IPS DF 4.7 (cell line): ENCODE measurements around the gene ALPP.
"Not testable (repeated sequence)": the region's sequence is repeated elsewhere in the genome, so short reads cannot be mapped to it uniquely, and the experiment has no call there.

Experiments used
- DNase-seq: peaks from one replicate; pipeline ENCODE4 v3.0.0-alpha.2; 2013; ENCODE audit warnings: low spot score; ENCODE audit errors: extremely low read depth

Gene ALPP

DNA sequence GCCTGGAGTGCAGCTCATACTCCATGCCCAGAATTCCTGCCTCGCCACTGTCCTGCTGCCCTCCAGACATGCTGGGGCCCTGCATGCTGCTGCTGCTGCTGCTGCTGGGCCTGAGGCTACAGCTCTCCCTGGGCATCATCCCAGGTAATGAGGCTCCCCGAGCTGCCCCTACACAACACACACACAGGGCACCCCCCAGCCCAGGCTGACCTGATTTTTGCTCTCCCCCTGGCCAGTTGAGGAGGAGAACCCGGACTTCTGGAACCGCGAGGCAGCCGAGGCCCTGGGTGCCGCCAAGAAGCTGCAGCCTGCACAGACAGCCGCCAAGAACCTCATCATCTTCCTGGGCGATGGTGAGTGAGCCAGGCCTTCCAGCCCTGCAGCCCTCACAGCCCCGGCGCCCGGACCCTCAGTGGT lies at the start of gene ALPP:
ALPP (plus strand) TSS at position 17 of the 417 bp plus-strand sequence; CDS start at position 69, 52 bp downstream.
- not testable (repeated sequence) for DNase-seq

DNA sequence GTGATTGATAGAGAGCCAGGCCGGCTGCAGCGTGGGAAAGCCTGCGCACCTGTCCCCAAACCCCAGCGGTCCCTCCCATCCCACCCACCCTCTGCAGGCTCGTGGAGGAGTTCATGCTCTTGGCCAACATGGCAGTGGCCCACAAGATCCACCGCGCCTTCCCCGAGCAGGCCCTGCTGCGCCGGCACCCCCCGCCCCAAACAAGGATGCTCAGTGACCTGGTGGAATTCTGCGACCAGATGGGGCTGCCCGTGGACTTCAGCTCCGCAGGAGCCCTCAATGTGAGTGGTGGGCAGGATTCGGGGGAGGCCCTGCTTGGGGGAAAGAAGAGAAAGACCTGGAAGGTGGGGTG lies 48.9 kb upstream of the ALPP start:
- no peak for DNase-seq

DNA sequence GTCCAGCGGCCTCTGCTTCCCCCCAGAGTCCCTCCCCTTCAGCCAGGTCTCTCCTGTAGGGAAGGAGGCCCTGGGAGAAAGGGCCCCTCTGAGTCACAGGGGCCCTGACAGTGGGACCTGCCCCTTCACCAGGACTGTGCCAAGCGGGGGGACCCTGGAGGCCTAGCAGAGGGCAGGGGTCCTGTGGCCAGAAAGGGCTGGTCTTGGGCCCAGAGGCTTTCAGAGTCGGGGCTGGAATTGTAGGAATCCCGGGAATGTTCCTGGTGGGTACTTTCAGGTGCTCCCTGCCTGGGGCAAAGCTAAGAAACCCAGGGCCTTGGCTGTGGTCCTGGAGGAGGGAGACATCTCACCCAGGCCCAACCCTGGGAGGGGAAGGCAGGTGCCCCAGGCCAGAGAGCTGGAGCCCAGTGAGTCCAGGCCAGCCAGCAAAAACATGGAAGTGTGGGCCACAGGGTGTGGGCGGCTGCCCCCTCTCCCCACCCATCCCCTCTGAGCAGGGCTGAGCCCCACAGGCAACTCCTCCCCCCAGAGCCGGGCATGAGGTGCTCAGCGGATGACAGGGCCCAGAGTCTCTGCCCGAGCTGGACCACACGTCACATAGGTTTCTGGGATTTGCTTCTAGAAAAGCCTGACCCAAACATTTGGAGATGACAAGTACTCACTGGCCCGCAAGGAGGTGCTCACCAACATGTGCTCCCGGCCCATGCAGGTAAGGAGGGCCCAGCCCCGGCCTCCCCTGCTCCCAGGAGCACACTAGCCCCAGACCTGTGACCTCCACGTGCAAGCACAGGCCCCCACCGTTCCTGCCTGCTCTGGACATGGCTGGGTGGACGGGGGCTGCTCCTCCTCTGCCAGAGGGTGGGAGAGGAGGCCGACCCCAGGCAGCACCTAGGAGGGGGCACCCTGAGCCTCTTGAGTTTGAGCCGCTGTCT lies 48.2 kb upstream of the ALPP start:
- no peak for DNase-seq

DNA sequence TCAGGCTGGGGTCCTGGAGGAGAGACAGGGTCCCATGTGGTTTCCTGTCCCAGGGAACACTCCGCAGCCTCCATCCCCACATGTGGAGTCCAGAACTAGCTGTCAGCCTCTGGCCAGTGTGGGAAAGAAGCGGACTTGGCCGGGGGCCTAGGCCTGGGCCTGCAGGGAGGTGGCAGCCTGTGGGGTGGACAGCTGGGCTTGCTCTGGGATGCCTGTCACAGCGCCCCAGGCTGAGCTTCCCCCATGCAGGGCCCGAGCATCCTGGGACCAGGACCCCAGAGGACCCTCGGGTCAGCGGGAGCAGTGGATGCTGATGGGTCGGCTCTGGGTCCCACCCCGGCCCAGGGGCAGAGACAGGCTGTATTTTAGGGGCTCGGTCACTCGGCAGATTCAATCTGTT lies 47.5 kb upstream of the ALPP start:
- DNase-seq = not testable (repeated sequence)

DNA sequence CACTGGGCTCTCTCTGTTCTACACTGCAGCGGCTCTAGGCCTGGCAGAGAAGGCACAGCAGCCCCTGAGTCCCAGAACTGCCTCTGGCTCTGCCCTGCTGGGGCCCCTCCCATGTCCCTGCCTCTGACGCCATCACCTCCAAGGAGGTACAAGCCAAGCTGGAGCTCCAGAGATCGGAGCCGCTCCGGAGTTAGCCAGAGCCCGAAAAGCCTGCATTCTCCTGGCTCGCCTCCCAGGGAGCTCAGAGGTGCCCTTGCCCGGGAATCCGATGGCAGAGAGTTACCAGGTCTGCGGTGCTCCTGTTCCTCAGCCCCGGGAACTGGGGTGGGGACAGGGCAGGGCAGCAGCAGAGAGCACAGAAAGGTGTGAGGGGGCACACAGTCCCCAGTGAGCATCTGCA lies 46.9 kb upstream of the ALPP start:
- not testable (repeated sequence) for DNase-seq

DNA sequence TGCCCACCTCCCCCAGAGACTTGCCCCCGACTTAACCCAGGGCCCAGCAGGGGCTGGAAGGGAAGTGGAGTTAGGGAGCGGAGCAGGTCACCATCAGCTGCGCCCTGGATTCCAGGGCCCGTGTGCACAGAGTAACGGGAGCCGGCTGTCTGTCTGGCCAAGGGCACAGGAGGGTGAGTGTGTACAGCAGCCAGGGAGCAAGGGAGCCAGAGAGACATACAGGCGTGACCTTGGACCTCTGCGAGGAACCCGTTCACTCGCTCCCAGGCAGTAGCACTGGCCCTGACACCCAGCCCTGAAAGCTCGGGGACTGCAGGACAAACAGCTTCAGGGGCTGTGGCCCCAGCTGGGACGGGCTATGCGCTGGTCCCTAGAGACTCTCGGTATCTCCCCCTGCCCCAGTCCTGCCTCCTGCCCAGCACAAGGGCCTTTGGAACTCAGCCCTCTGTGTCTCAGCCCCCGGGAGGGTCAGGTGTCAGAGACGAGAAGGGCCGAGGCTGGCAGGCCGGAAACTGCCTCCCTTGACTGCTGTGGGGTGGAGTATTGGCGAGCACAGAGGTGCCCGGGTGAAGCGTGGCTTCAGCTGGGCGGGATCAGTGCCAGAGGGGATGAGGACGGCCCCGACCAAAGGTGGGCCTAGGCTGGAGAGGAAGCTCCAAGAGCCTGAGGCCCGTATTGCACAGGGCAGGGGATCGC lies 46.2 kb upstream of the ALPP start:
- DNase-seq = not testable (repeated sequence)

DNA sequence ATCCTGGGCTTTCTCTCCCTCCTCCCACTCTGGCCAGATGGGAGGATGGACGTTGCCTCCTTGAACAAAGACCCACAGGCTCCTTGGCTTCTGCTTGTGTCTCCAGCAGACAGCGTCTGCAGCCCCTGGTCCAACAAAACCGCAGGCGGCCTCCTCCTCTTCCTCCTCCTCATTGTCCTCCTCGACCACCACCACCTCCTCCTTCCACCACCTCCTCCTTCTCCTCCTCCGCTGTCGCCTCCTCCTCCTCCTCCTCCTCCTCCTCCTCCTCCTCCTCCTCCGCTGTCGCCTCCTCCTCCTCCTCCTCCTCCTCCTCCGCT lies 45.7 kb upstream of the ALPP start:
- DNase-seq = no peak

DNA sequence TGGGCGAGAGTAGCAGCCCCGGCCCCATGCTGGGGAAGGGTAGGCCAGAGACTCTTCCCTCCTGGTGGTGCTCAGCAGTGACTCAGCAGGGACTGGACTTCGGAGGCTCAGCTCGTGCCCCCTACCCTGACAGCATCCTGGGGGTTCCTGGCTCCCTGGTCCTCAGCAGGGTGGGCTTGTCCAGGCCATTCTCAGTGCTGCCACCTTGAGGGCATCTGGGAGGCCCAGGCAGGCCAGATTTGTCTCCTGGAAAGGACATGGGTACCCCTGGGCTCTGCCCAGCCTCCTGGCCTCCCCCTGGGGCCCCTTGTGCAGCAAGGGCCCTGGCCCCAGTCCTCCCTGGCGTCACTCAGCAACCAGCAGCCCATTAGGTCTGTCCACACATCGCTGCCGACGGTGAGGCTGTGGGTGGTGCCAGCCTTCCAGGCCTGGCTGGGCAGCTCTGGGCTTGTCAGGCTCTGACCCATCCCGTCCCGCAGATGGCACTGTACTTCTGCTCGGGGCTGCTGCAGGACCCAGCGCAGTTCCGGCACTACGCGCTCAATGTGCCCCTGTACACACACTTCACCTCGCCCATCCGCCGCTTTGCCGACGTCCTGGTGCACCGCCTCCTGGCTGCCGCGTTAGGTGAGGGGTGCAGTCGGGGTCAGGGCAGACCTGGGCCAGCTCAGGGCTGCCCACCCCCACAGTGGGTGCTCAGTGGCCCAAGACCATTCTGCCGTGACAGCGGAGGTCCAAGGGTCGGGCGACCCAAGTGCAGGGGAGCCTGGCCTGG lies 45.0 kb upstream of the ALPP start:
- no peak for DNase-seq

DNA sequence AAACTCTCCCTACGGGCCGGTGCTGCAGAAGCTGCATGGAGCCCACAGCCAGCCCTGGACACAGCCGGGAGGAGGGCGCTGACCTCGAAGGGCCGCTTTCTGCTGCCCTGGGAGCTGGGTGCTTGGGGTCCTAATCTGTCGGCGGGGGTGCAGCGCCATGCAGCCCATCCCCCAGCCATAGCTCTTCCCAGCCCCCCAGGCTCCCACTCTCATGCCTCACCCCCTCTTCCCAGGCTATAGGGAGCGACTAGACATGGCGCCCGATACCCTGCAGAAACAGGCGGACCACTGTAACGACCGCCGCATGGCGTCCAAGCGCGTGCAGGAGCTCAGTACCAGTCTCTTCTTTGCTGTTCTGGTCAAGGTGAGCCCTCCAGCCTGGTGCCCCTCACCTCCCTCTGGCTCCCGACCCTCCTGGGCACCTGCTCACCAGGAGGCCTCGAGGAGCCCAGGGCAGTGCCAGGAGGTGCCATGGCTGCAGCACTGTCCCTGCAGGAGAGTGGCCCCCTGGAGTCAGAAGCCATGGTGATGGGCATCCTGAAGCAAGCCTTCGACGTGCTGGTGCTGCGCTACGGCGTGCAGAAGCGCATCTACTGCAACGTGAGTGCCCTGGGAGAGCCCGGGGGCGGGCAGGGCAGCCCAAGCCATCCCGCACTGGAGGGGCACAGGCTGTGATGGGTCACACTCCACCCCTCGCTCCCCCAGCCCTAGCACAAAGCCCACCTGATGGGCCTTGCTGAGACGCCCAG lies 44.2 kb upstream of the ALPP start:
- not testable (repeated sequence) for DNase-seq

DNA sequence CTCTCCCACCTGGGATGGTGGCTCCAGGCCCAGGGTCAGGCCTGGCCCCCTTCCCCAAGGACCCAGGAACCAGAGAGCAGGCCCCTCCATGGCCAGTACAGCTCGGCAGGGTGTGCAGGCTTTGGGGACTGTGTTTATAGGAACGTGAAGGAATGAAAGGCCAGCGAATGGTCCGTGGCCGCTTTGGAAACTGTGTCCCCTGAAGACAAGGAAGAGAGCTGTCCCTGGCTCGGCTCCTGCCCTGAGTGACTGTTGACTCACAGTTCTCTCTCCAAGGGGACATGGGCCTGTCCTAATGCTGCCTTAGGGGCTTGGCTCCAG lies 43.7 kb upstream of the ALPP start:
- DNase-seq = not testable (repeated sequence)

DNA sequence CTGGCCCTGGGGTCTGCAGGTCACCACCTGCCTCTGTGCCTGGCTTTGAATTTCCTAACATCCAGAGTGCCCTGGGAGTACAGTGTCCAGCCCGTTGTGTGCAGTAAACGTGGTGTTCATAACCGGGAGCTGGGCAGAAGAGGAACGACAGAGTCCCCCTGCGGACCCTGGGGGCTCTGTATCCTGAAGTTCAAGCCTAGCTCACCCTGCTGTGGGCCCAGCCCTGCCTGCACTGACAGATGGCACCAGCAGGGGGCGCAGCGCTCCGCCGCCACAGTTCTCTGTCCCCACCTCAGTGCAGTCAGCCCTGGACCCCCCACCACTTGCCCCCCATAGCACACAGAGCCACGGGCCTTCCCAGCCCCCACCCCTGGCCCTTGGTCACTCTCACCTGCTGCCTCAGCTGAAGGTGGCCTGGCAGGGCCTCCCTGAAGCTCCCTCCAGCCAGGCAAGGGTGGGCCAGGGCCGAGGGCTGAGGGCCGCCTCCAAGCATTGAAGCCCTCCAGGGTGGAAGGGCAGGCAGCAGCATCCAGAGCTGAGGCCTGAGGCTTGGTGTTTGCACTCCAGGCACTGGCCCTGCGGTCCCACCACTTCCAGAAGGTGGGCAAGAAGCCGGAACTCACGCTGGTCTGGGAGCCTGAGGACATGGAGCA lies 43.2 kb upstream of the ALPP start:
- not testable (repeated sequence) for DNase-seq

DNA sequence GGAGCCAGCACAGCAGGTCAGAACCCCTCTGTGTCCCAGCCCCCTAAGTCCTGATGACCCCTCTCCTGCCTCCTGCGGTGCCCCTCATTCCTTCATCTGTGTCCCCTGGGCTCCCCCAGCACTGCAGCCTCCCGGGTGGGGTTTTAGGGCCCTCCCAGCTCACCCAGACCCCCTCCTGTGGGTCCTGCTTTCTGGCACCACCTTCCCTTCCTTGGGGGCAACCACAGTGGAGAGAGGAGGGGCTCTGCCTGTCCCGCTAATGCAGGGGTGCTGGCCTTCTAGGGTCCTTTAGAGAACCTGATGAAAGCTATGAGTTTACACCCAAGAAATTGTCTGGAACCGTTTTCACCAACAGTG lies 42.7 kb upstream of the ALPP start:
- DNase-seq = no peak

DNA sequence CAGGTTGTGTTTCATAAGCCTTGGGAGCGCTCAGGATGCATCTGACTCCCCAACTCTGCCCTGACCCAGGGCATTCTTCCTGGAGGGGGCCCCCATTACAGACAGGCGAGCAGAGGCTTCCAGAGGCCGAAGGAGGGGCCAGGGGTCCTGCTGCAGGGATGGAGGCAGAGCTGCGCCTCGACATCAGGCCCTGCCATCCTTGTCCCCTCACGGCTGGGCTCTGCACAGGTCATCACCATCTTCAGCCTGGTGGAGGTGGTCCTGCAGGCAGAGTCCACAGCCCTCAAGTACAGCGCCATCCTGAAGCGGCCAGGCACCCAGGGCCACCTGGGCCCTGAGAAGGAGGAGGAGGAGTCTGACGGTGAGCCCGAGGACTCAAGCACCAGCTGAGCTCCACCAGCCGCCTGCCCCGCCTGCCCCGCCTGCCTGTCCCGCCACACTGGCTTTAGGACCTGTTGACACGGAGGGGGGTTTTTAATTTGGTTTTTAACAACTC lies 42.3 kb upstream of the ALPP start:
- DNase-seq = no peak

DNA sequence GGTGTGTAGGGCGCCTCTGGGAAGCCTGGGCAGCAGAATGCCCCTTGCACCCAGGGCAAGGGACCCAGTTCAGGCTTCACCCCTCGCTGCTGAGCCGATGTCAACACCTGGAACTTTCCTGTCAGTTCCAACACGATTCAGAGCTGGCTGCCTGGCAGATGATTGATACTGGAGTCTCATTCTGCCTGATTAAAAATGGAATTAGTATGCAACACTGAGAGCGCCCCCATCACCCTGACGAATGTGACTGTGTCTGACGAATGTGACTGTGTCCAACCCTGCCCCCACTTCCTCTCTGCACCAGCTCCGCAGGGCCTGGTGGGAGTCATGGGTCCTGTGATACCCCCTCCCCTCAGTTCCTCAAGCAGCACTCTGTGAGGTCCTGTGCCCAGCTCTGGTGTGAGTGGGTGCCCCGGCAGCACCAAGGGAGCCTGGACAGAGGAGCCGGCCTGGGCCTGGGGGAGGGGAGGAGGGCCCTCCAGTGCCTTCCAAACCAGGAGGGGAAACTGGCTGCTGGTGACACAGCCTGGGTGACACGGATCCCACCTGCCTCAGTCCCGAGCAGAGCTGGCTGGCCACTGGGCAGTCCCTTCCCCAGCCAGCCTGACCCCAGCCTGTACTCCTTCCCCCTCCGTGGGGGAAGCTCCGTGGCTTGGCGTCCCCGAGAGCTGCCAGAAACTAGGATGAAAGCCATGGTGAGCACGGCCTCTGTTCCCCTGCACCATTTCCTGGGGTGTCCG lies 41.4 kb upstream of the ALPP start:
- no peak for DNase-seq

DNA sequence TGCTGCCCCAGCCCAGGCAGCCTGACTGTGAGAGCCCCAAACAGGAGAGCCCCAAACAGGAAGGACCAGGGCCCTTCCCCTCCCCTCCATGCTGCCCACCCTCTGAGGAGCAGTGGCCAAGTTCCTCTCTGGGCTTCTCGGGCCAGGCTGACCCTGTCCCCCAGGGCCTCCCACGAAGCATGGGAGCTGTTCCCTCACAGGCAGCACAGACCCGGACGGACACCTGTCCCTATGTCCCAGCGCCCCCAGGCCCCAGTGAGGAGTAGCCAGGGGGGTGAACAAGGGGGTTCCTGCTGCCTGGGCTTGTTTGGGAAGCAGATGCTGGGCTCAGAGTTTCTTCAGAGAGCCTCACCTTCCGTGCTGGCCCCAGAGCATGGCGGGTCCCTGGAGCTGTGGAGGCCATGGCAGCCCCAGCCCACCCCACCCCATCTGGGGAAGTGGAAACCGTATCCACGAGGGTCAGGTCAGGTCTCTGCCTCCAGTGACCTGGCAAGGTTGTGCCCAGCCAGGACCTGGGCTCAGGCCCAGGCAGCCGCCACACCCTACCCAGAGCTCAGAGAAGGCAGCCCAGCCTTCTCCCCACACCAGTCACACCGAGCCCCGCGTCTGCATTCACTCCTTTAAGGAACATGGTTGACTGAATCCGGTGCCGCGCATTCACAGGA lies 40.3 kb upstream of the ALPP start:
- not testable (repeated sequence) for DNase-seq

DNA sequence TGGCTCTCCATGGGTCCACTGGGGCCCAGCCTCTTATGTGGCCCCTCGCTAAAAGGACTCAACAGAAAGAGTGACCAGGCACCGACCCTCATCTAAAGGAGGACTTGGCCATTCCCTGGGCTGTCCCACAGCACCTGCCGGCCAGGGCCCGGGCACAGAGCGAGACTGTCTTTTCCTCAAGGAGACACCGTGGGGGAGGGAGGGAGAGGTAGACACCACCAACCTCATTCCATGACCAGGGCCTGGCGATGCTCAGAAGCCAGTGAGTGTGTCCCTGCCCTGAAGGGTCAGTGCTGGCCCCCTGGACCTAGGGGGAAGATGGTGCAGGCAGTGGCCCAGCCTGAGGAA lies 39.8 kb upstream of the ALPP start:
- DNase-seq = no peak

DNA sequence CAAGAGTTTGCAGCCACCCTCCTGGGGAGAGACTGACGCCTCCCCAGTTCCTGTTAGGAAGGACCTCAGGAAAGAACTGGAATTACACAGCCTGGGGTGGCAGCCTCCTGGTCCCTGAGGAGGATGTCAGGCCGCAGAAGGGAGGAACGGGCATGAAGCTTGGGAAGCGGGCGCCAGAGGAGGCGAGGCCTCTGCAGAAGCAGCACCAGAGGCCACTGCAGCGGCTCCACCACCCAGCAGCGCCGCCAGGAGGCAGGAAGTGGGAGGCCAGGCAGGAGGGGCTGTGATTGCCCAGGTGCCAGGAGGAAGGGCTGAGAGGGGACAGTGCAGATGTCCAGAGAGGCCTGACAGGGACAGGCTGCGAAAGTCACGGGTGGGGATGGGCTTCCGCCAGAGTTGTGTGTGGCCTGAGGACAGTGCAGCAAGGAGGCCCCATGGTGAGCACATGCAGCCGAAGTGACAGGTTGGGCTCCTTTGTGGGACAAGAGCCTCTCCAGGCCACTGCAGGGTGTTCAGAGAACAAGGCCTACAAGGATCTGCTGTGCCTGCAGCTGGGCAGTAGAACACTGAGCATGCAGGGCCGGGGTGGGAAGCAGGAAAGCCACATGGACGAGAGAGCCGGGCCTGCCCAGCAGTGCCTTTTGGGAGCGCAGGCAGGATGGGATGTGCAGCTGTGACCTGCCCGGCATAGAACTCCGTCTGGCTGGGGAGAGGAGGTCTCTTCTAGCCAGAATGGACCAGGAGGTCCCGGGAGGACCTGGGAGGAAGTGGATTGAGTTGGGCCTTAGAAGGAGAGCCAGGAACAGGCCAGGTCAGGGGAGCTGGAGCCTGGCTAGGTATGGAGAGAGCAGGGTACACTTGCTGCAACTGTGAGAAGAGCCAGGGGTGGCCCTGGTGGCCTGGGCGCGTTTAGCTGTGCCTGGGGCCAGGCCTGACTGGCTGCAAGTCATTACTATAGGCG lies 39.1 kb upstream of the ALPP start:
- DNase-seq = no peak

DNA sequence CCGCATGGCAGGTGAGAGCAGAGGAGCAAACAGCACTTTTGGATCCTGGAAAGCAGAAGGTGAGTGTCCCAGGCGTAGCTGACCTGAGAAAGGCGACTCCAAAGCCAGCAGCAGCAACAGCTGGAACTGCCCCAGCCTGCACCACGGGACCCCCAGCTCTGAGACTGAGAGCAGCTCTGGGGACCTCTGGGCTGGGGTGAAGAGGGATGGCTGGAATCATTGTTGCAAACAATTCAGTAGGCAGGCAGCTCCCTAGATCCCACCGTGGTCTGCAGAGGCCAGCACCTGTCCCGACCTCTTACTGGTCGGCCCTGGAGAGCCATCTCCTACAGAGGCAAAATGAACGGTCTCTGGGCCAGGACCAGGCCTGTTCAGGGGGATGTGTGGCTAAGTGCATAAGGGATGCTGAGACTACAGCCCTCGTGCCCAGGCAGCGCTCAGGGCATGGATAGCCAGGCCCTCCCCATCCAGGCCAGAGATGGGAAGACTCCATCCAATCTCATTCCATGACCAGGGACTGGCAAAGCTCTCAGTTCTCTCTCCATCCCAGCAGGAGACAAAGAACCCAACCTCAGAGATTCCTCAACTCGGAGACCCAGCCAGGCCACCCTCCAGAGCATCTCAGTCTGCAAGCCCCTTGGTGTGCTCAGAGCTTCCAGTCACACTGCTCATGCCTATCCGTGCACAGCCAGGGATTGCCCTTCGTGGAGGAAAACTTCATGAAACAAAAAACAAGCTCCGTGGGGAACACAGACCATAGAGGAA lies 38.2 kb upstream of the ALPP start:
- no peak for DNase-seq
